PC-3 (cell line): ENCODE measurements around the gene RNF166.

Source experiments
- EZH2phosphoT487 ChIP-seq: fragments of 300-600 bp; sonication (generic); IDR thresholded peaks from 2 replicates; pipeline ENCODE4 v1.6.1; 2018; ENCODE audit warnings: mild to moderate bottlenecking, antibody characterized with exemption, low read length, borderline replicate concordance
- TF ChIP-seq, protein P1 (sequence below): fragments of 300-600 bp; sonication (generic); conservative IDR thresholded peaks from 2 replicates; pipeline ENCODE4 v1.5.1; 2017; ENCODE audit warnings: antibody characterized with exemption, low read depth, mild to moderate bottlenecking, low read length

DNA sequence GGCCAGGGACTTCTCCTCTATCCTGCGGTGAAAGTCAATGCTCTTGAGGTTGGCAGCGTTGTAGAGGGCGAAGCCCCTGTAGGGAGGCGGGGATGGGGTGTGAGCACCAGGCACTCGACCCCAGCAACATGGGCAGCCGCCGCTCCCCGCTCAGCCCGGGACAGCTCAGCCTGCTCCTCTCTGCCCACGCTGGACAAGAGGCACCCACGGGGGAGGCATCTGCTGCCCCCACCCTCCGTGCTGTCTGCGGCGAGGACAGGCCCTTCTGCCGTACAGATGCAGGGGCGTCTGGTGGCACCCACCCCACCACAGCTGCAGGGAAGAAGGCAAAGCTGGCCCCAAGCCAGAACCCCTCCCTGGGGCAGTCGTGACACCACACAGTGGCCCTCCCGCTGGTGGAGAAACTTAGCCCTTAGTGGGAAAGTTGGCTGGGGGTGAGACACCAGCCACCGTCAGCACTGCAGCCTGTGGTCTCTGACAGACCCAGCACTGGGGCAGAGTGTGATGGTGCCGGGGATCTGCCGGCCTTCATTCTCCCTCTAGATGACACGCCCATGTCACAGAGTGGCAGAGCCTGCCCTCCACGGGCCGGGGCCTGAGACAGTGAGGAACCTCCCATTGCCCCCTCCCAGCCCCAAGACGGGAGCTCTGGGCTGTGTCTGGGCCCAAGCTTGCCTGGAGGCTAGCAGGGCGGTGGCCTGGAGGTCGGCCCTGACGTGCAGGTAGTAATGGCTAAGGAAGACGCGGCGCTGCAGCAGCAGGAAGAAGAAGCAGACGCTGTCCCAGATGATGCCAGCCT is 19.6 kb upstream of the RNF166 start:
- TF ChIP-seq, protein P1, sequence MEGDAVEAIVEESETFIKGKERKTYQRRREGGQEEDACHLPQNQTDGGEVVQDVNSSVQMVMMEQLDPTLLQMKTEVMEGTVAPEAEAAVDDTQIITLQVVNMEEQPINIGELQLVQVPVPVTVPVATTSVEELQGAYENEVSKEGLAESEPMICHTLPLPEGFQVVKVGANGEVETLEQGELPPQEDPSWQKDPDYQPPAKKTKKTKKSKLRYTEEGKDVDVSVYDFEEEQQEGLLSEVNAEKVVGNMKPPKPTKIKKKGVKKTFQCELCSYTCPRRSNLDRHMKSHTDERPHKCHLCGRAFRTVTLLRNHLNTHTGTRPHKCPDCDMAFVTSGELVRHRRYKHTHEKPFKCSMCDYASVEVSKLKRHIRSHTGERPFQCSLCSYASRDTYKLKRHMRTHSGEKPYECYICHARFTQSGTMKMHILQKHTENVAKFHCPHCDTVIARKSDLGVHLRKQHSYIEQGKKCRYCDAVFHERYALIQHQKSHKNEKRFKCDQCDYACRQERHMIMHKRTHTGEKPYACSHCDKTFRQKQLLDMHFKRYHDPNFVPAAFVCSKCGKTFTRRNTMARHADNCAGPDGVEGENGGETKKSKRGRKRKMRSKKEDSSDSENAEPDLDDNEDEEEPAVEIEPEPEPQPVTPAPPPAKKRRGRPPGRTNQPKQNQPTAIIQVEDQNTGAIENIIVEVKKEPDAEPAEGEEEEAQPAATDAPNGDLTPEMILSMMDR: no peak
- no peak for TF ChIP-seq EZH2phosphoT487
